NCI-H2107 treated with DMSO at 0.1 percent for 48 hours (cell line): ENCODE data around the gene HOXD8.

Experiments
- DNase-seq: peaks from one replicate; lab custom pipeline; 2025; ENCODE audit not compliant: unreplicated experiment; lab: John Stamatoyannopoulos, UW

HOXD8 gene

DNA sequence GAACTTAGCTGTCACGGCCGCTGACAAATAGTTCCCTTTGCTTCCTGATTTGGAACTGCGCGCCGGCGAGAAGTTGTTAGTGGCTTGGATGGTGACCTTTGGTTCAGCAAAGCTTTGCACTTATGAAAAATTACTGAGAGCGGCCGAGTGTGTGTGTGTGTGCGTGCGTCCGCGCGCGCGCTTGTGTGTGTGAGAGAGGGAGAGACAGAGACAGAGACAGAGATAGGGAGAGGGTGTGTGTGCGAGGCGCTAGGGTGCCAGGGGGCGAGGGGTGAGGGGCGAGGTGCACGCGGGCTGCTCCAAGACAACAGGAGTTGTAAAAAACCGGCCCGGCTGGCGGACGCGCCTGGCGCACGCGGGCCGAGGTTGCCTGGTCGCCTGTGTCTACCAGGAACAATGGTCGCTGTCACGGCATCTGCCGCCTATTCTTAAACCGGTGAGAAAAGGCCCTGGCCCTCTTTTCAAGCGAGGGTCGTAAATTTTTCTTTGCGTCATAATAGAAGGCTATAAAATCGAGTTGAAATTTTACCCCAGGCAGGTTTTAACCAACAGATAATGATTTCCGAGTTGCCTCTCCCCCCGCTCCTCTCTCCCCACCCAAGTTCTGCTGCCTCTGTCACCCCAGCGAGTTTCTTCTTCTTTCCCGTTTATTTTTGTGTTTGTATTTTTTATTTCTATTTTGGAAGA, 28.1 kb downstream of the HOXD8 start:
- DNase-seq, result no peak

DNA sequence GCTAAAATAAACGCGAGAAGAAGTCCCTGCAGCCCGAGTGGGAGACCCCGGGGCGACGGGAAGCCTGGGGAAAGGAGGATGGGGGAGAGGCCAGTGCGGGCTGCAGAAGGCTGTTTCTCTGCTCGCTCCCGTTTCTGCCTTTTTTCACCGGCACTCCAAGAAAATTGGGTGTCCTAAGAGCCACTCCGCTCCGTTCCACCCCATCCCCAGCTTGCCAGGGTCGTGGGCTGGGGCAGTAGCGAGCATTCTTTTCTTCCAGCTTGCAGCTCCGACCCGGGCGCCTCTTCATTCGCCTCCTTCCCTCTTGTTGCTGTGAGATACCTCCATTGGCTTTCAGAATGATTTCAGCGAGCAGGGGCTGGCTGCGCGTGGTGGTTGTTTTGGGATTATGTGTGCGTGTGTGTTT, 28.7 kb downstream of the HOXD8 start:
- DNase-seq, result no peak

DNA sequence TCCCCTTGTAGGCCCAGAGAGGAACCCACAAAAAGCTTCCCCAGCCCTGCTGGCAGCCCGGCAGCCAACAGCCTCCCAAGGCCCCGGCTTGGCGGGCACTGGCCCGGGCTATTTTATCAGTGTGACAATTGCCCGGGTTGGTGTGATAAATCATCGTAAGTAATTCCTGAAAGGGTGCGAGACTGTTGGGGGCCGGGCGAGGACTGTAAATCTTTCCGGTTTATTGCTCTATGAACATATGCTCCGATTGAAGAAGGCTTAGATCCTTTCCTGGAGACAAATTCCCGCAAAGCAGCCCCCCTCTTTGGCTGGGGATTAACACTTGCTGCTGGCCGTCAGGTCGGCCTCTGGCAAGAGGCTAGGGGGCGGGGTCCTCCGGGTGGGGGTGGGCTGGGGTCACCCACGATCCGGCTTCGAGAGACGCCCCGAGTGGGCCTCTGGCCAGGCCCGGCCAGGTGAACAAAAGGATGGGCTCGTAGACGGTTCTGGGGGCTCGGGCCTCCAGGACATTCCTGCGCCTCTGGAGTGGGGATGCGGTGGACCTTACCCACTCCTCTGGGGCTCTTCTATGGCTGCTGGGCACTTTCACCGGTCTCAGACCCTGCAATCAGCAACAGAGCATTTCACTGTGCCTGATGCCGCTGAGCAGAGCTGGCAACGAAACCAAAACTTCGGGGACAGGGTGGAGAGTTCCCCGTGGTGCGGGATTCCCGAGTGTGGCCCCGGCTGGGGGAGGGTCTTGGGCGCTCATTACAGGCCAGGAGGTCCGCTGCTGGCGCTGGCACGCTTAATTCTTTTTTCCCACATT, 29.6 kb downstream of the HOXD8 start:
- DNase-seq, result no peak

DNA sequence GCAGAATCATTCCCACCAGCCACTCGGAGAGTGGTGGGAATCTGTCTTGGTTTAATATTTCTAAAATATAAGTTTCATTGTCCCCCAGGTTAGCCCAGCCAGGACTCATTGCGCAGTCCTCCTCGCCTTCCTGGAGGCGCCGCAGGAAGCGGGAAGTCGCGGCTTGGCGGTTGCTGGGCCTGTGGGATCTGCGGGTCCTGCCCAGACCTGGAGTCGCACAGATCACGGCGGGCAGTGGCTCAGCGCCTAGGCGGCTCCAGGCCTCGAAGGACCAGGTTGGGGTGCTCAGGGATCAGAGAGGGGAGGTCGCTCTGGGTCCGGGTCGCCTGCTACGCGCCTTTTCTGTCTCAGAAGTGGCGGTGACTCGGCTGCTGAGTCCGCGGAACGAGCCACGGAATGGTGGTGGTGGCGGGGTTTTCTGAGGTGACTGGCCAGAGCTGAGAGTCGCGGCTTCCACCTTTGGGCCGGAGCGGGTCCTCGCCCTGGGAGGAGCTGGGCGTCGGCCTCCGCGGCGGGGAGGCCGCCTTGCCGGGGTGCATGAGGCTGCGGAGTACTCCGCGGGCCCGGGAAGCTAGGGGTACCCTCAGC, 30.3 kb downstream of the HOXD8 start:
- no peak for DNase-seq

DNA sequence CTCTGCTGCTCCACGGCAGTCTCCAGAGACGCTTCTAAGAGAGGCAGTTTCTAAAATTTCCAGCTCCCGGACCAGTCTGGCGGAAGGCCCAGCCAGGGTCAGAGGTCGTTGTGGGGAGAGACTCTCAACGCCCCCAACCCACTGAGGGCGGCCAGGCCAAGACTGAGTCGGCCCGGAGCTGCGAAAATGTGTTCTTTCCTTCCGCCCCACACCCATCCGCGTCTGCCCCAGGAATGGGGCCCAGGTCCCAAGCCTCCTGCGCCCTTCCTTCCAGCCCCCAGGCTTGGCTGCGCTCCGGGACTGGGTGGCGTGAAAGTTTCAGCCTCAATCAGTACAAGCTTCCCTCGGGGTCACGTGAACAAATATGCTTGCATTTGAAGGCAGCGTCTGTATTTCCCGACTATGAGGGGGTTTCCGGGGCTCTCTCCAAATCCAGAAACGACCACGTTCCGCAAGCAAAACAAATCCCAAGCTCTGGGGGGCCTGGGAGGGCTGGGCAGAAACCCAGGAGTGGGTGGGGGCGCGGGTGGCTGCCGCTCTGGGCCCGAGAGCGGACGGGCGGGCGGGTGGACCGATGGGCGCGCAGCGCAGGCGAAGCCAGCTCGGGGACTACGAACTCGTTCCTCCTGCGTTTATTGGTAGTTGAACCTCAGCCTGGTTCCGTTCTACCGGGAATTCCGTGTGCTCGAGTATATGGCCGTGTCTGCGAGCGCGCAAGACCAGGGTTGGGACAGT, 30.9 kb downstream of the HOXD8 start:
- no peak for DNase-seq

DNA sequence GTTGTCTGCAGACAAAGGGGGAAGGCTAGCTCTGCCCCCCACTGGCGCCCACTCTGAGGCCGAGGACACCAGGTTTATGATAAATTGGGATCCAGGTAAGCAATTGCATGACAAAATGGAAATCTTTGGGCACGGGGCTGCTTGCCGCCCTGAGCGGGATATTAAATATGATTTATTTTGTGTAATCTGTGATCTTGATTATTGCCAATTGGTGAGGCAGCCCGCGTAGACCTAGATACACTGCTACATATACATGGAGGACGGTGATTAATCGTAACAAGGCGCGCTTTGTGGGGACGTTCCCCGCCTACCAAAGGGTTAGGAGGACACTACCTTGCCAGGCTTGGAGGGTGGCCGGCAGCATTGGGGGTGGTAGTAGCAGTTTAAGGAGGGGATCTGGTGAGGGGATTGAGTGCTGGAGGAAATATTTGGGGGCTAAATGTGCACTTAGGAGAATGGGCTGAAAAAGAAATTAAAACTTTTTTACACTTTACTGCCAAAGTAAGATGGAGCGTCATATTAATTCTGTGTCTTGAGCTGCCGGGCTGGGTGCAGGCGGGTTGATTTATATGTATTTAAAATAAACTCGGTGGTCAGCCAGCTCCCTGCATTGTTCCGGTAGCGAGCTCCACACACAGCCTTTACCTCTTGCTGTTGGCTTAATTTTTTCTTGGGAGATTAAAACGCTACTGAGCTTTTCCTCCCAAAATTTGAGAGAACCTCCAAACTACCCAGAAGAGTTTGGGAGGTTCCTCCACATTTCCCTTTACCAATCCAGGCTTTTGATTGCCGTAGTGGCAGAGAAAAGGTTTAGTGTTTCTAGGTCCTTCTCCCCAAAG, 31.7 kb downstream of the HOXD8 start:
- no peak for DNase-seq

DNA sequence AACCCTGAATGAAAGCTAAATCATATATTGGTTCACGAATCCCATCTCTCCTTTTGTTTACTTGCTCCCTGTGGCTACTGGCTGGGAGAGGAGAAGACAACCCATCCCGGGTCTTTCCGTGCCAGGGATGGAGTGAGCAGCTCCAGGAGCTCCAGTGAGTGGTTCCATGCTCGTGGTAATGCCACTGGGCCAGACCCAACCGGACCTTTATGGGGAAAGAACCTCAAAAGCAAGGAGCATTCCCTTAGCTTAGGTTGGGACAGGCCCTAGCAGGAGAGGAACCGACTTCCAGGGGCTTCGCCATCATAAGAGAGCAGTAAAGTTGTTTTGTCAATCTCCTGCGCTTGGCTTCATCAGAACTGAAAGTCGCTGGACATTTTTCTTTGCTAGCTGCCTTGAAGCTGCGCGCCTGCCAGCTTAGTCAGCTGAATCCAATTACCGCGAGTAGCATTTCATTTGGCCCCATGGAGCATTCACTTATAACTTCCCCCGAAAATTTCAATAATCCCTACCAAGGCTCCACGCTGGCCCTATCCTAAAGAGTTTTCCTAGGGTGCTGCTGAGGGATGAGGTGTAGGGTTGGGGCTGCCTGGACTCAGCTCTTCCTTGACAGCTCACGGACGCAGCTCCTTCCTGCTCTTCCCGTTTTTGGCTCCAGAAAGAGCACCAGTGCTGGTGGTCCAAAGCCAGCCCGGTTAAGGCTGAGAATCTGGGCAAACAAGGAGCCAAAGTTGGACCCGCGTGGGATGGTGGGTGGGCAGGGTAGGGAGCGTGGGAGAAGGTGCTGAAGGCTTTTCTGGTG, 32.5 kb downstream of the HOXD8 start:
- DNase-seq, result no peak

DNA sequence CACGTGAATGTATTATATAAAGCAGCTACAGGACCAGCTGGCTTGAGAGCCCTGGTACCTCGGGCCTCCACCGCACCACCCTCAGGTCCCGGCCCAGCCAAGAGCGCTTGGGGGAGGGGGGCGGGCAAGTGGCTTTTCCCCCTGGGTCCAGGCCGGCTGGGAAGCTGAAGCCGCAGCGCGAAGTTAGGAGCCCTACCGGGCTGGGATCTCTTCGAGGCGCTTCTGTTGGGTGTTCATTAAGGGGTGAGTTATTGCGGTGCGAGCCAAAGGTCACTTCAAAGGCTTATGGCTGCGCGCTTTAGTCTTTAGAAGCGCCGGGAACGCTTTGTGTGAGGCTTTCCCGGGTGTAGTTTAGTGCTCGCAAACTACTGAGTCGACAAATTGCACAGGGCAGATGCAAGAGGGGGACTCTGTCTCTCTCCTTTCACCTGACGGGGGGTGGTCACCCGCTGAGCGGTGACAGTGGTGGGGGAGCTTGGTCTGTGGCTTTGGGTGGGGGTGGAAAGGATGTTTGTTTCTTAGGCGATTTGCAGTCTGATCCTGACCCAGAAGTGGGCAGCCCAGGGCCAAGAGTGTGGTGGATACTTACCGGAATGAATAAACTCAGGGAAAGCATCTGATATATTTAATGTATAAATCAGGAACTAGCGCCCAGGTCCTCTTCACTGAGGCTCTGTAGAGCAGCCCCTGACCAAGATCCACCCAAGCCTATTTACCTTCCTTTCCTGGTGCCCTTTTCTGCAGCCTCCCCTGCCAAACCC, 33.6 kb downstream of the HOXD8 start:
- no peak for DNase-seq

DNA sequence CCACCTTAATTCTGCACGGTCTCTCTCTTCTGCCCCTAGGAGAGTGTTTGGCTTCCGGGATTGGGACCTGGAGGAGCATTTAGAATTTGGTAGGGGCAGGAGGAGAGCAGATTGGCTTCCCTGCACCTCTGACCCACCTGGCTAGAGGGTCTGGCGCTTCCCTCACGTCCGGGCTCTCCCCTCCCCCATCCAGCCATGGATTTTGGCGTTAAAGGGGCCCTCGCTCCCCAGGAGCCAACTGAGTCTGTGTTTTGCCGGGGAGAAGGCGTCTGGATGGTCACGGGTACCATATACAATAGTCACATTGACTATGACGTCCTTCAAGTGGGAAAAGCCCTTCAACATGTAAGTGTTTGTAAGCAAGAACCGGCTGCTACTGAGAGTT, 34.2 kb downstream of the HOXD8 start:
- no peak for DNase-seq

DNA sequence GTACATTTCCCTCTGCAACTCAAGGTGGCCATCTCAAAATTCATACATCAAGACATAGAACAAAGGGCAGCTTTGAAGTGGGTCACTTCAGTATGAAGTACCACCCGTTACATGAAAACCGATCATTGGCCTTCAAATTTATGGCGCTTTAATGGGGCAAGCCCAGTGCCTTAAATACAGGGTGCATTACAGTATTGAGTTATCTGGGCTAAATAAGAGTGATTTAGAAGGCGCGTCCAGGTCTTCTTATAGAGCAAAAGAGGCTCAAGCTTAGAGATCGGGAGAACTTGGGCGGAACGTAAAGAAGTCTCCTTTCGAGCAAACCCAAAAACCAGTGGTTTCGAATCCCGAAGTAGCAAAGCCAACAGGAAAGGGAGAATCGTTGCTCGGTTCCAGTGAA, 34.7 kb downstream of the HOXD8 start:
- no peak for DNase-seq

DNA sequence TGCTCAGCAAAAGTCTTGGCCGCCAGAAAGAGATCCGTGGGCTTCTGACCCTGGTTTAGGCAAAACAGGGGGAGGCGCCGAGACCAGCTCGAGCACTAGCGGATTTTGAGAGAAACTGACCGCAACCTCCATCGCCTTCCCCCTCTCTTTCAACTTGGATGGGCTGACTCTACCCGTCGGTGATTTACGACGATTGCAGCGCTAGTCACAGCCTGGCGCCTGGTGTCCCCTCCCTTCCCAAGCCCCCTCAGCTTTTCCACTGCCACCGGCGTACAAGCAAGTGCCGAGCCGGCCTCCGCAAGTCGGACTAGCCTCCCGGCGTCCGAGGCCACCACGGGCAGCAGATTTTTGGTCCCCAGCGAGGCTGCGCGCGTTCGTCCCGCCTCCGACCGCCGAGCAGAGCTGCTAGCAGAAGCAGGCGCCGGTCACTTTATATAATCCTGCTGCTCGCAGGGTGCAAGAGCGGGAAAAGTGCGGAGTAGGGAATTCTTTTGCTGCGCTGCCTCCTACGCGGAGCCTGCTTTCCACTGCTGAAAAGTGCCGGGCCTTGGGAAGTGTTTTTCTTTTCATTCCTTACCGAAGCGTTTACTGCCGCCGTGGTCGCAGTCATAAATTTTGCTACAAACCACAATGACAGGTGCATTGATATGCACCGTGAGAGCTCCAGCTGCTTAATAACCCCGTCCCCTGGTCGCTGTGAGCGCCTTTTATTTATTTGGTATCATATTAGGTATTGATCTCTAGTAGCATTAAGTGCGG, 35.3 kb downstream of the HOXD8 start:
- DNase-seq, result no peak

DNA sequence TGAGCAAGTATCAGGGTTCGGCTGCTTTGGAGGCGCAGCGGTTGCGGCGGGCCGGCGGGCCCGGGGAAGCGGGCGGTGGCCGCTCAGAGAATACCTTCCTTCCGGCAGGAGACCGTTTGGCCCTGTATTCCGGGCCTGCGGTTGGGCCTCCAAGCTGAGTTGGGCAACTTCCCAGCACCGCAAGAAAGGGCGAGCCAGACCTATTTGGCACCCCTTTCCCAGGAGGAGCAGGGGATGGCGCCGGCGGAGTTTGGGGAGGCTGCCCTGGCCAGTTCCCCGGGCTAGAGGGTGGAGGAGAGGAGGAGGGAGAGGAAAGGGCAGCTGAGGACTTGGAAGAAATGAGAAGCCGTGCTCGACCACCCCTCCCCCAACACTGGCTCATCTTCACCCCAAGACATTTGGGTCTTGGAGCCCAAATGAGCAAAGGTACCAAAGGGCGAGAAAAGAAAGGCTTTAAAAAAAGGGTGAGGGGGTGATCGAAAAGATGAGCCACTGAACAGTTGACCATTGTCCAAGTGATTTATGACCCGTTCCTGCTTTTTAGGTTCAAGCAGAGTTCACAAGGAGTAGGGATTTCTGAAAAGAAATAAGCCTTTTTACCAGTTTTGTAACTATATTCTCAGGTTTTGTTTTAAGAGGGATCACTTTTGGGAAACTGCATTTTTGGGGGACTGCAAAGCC, 36.0 kb downstream of the HOXD8 start:
- no peak for DNase-seq

DNA sequence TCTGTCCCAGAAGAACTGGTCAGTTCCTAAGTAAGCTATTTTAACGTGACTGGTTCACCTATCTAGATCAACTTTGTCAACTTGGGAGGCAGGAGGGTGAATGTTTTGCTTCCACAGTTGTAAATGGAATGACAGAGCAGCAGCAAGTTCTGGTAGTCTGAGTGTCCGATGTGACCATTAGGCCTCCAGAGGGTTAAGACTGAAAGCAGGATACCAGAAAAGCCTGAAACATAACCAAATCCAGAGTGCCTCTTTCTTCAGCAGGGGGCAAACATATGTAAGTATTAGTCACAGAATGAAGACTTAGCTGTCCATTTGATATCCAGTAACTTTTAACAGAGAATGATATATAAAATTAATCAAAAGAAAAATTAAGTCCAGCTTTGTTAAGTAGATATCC, 36.8 kb downstream of the HOXD8 start:
- DNase-seq, result no peak

DNA sequence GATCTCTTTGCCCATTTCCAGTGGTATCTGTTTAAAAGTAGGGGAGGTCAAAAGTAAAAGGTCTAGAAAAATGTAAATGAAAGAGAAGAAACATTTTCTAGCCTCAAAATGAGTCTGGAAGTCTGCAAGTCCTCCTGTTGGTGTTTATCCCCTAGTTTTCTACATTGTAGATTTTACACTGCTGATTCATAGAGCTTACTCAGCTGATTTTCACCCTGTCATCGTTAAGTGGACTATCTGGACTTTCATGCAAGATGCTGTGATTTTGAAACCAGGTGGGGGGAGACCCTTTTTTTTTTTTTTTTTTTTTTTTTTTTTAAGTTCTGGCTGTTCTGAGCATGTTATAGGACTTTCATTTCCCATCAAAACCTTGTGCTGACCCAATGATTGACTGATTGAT, 37.9 kb downstream of the HOXD8 start:
- DNase-seq, result no peak

DNA sequence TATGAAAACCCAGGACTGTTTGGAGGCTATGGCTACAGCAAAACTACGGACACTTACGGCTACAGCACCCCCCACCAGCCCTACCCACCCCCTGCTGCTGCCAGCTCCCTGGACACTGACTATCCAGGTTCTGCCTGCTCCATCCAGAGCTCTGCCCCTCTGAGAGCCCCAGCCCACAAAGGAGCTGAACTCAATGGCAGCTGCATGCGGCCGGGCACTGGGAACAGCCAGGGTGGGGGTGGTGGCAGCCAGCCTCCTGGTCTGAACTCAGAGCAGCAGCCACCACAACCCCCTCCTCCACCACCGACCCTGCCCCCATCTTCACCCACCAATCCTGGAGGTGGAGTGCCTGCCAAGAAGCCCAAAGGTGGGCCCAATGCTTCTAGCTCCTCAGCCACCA, 39.7 kb downstream of the HOXD8 start:
- DNase-seq, result no peak

DNA sequence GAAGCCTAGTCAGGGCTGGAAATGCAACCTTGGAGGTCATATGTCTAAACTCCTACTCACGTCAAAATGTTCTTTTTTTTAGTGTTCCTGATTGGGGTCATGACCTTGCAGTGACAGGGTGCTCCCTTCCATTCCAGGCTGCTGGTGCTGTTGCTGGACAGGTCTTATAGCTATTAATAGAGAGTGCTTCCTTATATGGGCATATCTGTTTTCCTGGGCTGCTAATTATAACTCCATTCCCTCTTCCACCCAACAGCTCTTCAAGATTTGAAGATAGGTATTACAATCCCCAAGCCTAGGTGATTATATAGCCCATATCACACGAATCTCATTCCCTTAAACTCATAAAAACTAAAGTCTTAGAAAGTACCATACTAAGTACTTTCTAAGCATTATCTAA, 40.2 kb downstream of the HOXD8 start:
- no peak for DNase-seq

DNA sequence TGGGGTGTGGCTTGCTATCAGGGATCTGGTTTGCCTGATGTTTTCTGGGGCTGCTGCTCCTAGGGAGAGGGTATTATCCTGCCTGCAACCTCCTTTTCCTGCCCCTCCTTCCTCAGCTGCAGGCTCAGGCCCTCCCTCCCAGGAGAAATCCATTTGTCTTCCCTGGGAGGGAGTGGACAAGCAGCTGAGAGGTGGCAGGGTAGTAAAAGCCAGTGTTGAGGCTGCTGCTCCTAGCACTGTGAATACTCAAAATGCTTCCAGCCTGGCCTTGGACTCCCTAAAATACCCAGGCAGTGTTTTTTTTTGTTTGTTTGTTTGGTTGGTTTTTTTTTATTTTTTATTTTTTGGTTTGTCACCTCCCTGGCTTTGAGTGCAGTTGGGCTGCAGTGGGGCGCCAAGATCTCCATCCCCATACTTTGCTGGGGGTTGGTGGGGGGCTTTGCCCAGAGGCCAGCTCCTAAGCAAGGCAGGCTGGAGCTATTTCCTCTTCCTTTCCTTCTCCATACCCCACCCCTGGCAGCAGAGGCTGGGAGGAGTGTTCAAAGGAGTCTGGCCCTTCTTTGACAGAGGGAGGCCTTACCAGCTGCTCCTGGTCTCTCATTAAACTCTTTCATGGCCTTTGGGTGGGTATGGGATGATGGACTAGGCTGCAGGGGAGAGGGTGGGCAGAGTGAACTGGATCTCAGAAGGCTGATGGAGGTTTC, 41.2 kb downstream of the HOXD8 start:
- no peak for DNase-seq
